ENCODE measurements around the gene SRP19.
"Not testable (repeated sequence)": the region's sequence is repeated elsewhere in the genome, so short reads cannot be mapped to it uniquely, and the experiment has no call there.

The SRP19 gene

GRCh38 chr5:112854651-112855050 lies 6.4 kb upstream of the SRP19 start:
- DNase-seq (ENCODE audit: low spot score in 2 of 2) = no peak
- peaks cover 13% of the 10 kb centered on the region for H3K27me3 Mint-ChIP-seq
- peaks cover 9% of the 10 kb centered on the region for H3K9me3 Mint-ChIP-seq
- H3K4me3 Mint-ChIP-seq = no peak overlapping the region
- peaks cover 7% of the 10 kb centered on the region for H3K36me3 Mint-ChIP-seq
- no peak for ATAC-seq (ENCODE audit: low read depth)
- H3K4me1 Mint-ChIP-seq = no peaks in the 10 kb centered on the region
- no peak overlapping the region for H3K27ac Mint-ChIP-seq

- Mint-ChIP-seq H3K4me1 (peaks cover 10% of the 10 kb centered on the region), H3K4me3 (no peak overlapping the region), H3K36me3 (peaks cover 7% of the 10 kb centered on the region), H3K27ac (no peak overlapping the region), H3K27me3 (peaks cover 13% of the 10 kb centered on the region), H3K9me3 (peaks cover 9% of the 10 kb centered on the region)
- ATAC-seq (ENCODE audit: low read depth) (no peak), DNase-seq (ENCODE audit: low spot score in 2 of 2) (no peak)
Observed at GRCh38 chr5:112857866-112858265, 3.2 kb upstream of the SRP19 start.

GRCh38 chr5:112860571-112860928 lies 537 bp upstream of the SRP19 start:
- not testable (repeated sequence) for DNase-seq (ENCODE audit: low spot score in 2 of 2); H3K9me3 Mint-ChIP-seq; H3K36me3 Mint-ChIP-seq; ATAC-seq (ENCODE audit: low read depth); H3K27me3 Mint-ChIP-seq
- H3K27ac Mint-ChIP-seq = peak overlapping the region; percentile 96
- peaks cover 14% of the 10 kb centered on the region for H3K4me1 Mint-ChIP-seq
- H3K4me3 Mint-ChIP-seq = peak overlapping the region; percentile 96

GRCh38 chr5:112861638-112861985 lies 525 bp downstream of the SRP19 start:
- H3K27ac Mint-ChIP-seq = peak overlapping the region; percentile 96
- H3K9me3 Mint-ChIP-seq = no peaks in the 10 kb centered on the region
- H3K4me3 Mint-ChIP-seq = peak overlapping the region; percentile 96
- peaks cover 14% of the 10 kb centered on the region for H3K4me1 Mint-ChIP-seq
- ATAC-seq (ENCODE audit: low read depth) (no peak), DNase-seq (ENCODE audit: low spot score in 2 of 2) (no peak)
- peaks cover 3% of the 10 kb centered on the region for H3K36me3 Mint-ChIP-seq
- no peaks in the 10 kb centered on the region for H3K27me3 Mint-ChIP-seq

GRCh38 chr5:112862085-112862484 lies 998 bp downstream of the SRP19 start:
- DNase-seq (ENCODE audit: low spot score in 2 of 2) (no peak), ATAC-seq (ENCODE audit: low read depth) (no peak)
- peaks cover 14% of the 10 kb centered on the region for H3K4me1 Mint-ChIP-seq
- peaks cover 6% of the 10 kb centered on the region for H3K36me3 Mint-ChIP-seq
- no peaks in the 10 kb centered on the region for H3K27me3 Mint-ChIP-seq
- no peak overlapping the region for H3K27ac Mint-ChIP-seq
- H3K4me3 Mint-ChIP-seq = peak overlapping the region; percentile 96
- no peaks in the 10 kb centered on the region for H3K9me3 Mint-ChIP-seq

- no peak for ATAC-seq (ENCODE audit: low read depth)
- DNase-seq (ENCODE audit: low spot score in 2 of 2) = no peak
- Mint-ChIP-seq H3K4me3 (no peak overlapping the region), H3K4me1 (peaks cover 14% of the 10 kb centered on the region), H3K27ac (peak overlapping the region; percentile 14), H3K27me3 (no peaks in the 10 kb centered on the region), H3K36me3 (peaks cover 9% of the 10 kb centered on the region), H3K9me3 (no peaks in the 10 kb centered on the region)
Observed at GRCh38 chr5:112863549-112863948, 2.5 kb downstream of the SRP19 start.

- H3K36me3 Mint-ChIP-seq = peaks cover 15% of the 10 kb centered on the region
- H3K27ac Mint-ChIP-seq = no peak overlapping the region
- H3K4me1 Mint-ChIP-seq = peaks cover 14% of the 10 kb centered on the region
- DNase-seq (ENCODE audit: low spot score in 2 of 2) = no peak
- no peak overlapping the region for H3K4me3 Mint-ChIP-seq
- no peaks in the 10 kb centered on the region for H3K27me3 Mint-ChIP-seq
- ATAC-seq (ENCODE audit: low read depth) = no peak
- no peaks in the 10 kb centered on the region for H3K9me3 Mint-ChIP-seq
Observed at GRCh38 chr5:112865128-112865527, 4.0 kb downstream of the SRP19 start.

GRCh38 chr5:112866739-112867138 lies 5.7 kb downstream of the SRP19 start:
- Mint-ChIP-seq H3K27me3 (no peaks in the 10 kb centered on the region), H3K4me3 (no peak overlapping the region), H3K4me1 (peaks cover 10% of the 10 kb centered on the region), H3K9me3 (no peaks in the 10 kb centered on the region), H3K27ac (no peak overlapping the region), H3K36me3 (peaks cover 18% of the 10 kb centered on the region)
- DNase-seq (ENCODE audit: low spot score in 2 of 2) (no peak), ATAC-seq (ENCODE audit: low read depth) (no peak)

GRCh38 chr5:112867411-112867810 lies 6.3 kb downstream of the SRP19 start:
- no peaks in the 10 kb centered on the region for H3K9me3 Mint-ChIP-seq
- H3K27me3 Mint-ChIP-seq = no peaks in the 10 kb centered on the region
- peak overlapping the region; percentile 36 for H3K27ac Mint-ChIP-seq
- peaks cover 8% of the 10 kb centered on the region for H3K4me1 Mint-ChIP-seq
- ATAC-seq (ENCODE audit: low read depth) = no peak
- DNase-seq (ENCODE audit: low spot score in 2 of 2) = no peak
- no peak overlapping the region for H3K4me3 Mint-ChIP-seq
- peaks cover 18% of the 10 kb centered on the region for H3K36me3 Mint-ChIP-seq

GRCh38 chr5:112869948-112870347 lies 8.9 kb downstream of the SRP19 start:
- Mint-ChIP-seq H3K4me1 (peaks cover 2% of the 10 kb centered on the region), H3K27ac (peak overlapping the region; percentile 30), H3K27me3 (no peaks in the 10 kb centered on the region), H3K36me3 (peaks cover 19% of the 10 kb centered on the region), H3K9me3 (no peaks in the 10 kb centered on the region), H3K4me3 (no peak overlapping the region)
- ATAC-seq (ENCODE audit: low read depth) = no peak
- no peak for DNase-seq (ENCODE audit: low spot score in 2 of 2)

- ATAC-seq (ENCODE audit: low read depth) (no peak), DNase-seq (ENCODE audit: low spot score in 2 of 2) (no peak)
- no peak overlapping the region for H3K4me3 Mint-ChIP-seq
- no peaks in the 10 kb centered on the region for H3K9me3 Mint-ChIP-seq
- no peak overlapping the region for H3K27ac Mint-ChIP-seq
- H3K4me1 Mint-ChIP-seq = peaks cover 2% of the 10 kb centered on the region
- H3K27me3 Mint-ChIP-seq = no peaks in the 10 kb centered on the region
- peaks cover 21% of the 10 kb centered on the region for H3K36me3 Mint-ChIP-seq
Observed at GRCh38 chr5:112870966-112871365, 9.9 kb downstream of the SRP19 start.

GRCh38 chr5:112876362-112876761 lies 15.3 kb downstream of the SRP19 start:
- peaks cover 22% of the 10 kb centered on the region for H3K36me3 Mint-ChIP-seq

GRCh38 chr5:112878101-112878500 lies 17.0 kb downstream of the SRP19 start:
- no peak overlapping the region for H3K4me3 Mint-ChIP-seq
- H3K4me1 Mint-ChIP-seq = peaks cover 12% of the 10 kb centered on the region
- H3K9me3 Mint-ChIP-seq = no peaks in the 10 kb centered on the region
- ATAC-seq (ENCODE audit: low read depth) = no peak
- no peak for DNase-seq (ENCODE audit: low spot score in 2 of 2)
- no peaks in the 10 kb centered on the region for H3K27me3 Mint-ChIP-seq
- H3K27ac Mint-ChIP-seq = no peak overlapping the region
- peaks cover 20% of the 10 kb centered on the region for H3K36me3 Mint-ChIP-seq

More at GRCh38 chr5:112876362-112876761, 15.3 kb downstream of the SRP19 start:
- H3K27ac Mint-ChIP-seq = no peak overlapping the region
- ATAC-seq (ENCODE audit: low read depth) = no peak
- H3K4me3 Mint-ChIP-seq = no peak overlapping the region
- DNase-seq (ENCODE audit: low spot score in 2 of 2) = no peak
- H3K27me3 Mint-ChIP-seq = no peaks in the 10 kb centered on the region
- no peaks in the 10 kb centered on the region for H3K9me3 Mint-ChIP-seq
- H3K4me1 Mint-ChIP-seq = peaks cover 13% of the 10 kb centered on the region

- ATAC-seq (ENCODE audit: low read depth) (no peak), DNase-seq (ENCODE audit: low spot score in 2 of 2) (no peak)
- H3K4me3 Mint-ChIP-seq = no peak overlapping the region
- peak overlapping the region; percentile 77 for H3K27ac Mint-ChIP-seq
- peaks cover 12% of the 10 kb centered on the region for H3K4me1 Mint-ChIP-seq
- no peaks in the 10 kb centered on the region for H3K27me3 Mint-ChIP-seq
- H3K36me3 Mint-ChIP-seq = peaks cover 20% of the 10 kb centered on the region
- H3K9me3 Mint-ChIP-seq = no peaks in the 10 kb centered on the region
Observed at GRCh38 chr5:112878760-112879159, 17.7 kb downstream of the SRP19 start.

- Mint-ChIP-seq H3K36me3 (peaks cover 20% of the 10 kb centered on the region), H3K4me1 (peaks cover 12% of the 10 kb centered on the region), H3K9me3 (no peaks in the 10 kb centered on the region), H3K4me3 (no peak overlapping the region), H3K27me3 (no peaks in the 10 kb centered on the region), H3K27ac (peak overlapping the region; percentile 66)
- DNase-seq (ENCODE audit: low spot score in 2 of 2) = no peak
- ATAC-seq (ENCODE audit: low read depth) = no peak
Observed at GRCh38 chr5:112880219-112880964, 19.3 kb downstream of the SRP19 start.

Measured in memory B cell (primary cell).